DMS53 treated with DMSO at 0.1 percent for 48 hours (cell line): ENCODE measurements around the gene GPR15.

Experiments used
- DNase-seq: peaks from one replicate; lab custom pipeline; 2025; ENCODE audit not compliant: unreplicated experiment; lab: John Stamatoyannopoulos, UW

The GPR15 gene

DNA sequence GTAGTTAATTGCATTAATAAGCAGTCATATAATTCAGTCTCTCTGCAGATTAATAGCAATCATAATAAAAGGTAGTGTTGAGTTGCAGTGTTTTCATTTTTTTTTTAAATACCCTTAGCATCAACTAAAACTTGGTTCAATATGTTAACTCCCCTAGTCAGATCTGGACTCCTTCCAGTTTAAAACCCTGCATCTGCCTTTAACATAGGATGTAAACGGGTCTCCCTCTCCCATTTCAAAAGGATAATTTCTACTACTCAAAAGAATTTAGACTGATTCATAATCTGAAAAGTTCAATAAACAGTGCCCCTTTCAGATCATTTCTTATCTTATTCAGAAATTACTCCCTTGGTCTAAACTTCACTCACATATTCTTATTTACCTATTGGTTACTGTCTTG, 50.3 kb downstream of the GPR15 start:
- DNase-seq: no peak

DNA sequence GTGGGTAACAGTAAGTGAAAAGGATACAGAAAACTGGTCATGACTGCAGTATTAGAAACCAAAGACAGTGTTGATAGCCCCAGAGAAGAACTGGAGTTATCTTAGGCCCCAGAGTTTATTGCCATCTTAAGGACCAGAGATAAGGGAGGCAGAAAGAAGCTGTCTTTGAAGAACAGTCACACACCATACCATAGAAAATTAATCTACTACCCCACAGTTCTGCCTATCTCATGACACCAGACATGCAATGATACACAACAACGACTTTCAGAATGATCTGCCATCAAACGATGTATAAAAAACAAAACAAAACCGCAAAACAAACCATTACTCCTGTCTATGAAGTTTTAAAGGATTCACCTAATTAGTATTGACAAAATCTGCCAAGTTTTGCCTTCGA, 52.0 kb downstream of the GPR15 start:
- DNase-seq: no peak
